ENCODE measurements around the gene APBA2. TPM values are rescaled to one million over a fixed set of nuclear protein-coding genes. Genes with fewer than 3 reads are reported as not detected.

The APBA2 gene
- total and polyA plus RNA-seq, 2 of the 4 experiments (the other 2 are of a cell fraction) = 21.7 to 33.0 TPM

GRCh38 chr15:29123991-29124390, 238.2 kb downstream of the APBA2 start:
- Histone ChIP-seq H3K9me3 (ENCODE audit: control insufficient read depth, insufficient read depth, low read length) (no peaks in the 10 kb centered on the region), H3K56ac (ENCODE audit: extremely low read depth, insufficient read depth, low read length) (no peak overlapping the region), H2AK5ac (ENCODE audit: low read depth, low read length) (no peak overlapping the region), H4K5ac (ENCODE audit: low read depth, low read length) (no peak overlapping the region), H2AK9ac (replicated peaks; ENCODE audit: low read depth, low read length, poor library complexity) (no peak overlapping the region), H3K23ac (ENCODE audit: low read depth, low read length) (no peak overlapping the region), H4K8ac (ENCODE audit: low read depth in 2 of 2, low read length in 2 of 2) (no peak overlapping the region), H3K4me3 (ENCODE audit: insufficient read depth, low read depth, low read length) (no peak overlapping the region), H2BK15ac (ENCODE audit: low read depth, low read length) (no peak overlapping the region), H4K91ac (ENCODE audit: insufficient read depth, low read depth, low read length) (no peak overlapping the region), H2BK120ac (ENCODE audit: low read depth, low read length) (no peak overlapping the region), H3K27me3 (ENCODE audit: control insufficient read depth, insufficient read depth, low read length) (peaks cover 20% of the 10 kb centered on the region), H3K4ac (ENCODE audit: low read depth, low read length) (no peak overlapping the region), H3K27ac (ENCODE audit: insufficient read depth, low read length) (no peak overlapping the region), H4K20me1 (ENCODE audit: insufficient read depth, low read length) (no peaks in the 10 kb centered on the region), H3K79me1 (ENCODE audit: low read depth in 1 of 2, low read length in 2 of 2) (no peaks in the 10 kb centered on the region), H2BK20ac (ENCODE audit: low read depth, low read length) (no peak overlapping the region), H2AFZ (replicated peaks; ENCODE audit: low read length, poor library complexity) (no peak overlapping the region), H3K14ac (replicated peaks; ENCODE audit: low read depth, low read length) (no peak overlapping the region), H2BK5ac (ENCODE audit: low read depth, low read length, poor library complexity, severe bottlenecking) (no peak overlapping the region), H3K4me2 (ENCODE audit: low read depth, low read length) (no peak overlapping the region), H3K18ac (ENCODE audit: low read depth, low read length) (no peak overlapping the region), H3K9me1 (ENCODE audit: insufficient read depth, low read length) (no peaks in the 10 kb centered on the region), H3K4me1 (ENCODE audit: control insufficient read depth, insufficient read depth, low read length) (no peaks in the 10 kb centered on the region), H3K9ac (ENCODE audit: low read depth, low read length) (no peak overlapping the region), H3K36me3 (ENCODE audit: control insufficient read depth, insufficient read depth, low read length) (no peaks in the 10 kb centered on the region)
- in situ Hi-C loops (cut with MboI; ENCODE audit: low sequenced_read_pairs) = no loop called here
- no TSS peak for BruUV-seq (replicated peaks)
- ChIA-PET CTCF (interaction anchor here (0.5 to 0.6 kb wide), 2 partner anchors 555 to 891 kb away, joined by 3 read pairs; no protein-coding TSS in a partner anchor), POLR2A (ENCODE audit: unreplicated experiment) (no interaction called here)
- TF ChIP-seq MAZ (IDR thresholded peaks at IDR 0.05; ENCODE audit: borderline replicate concordance, low read depth, low read length) (no peak), RCOR1 (IDR thresholded peaks at IDR 0.05; ENCODE audit: insufficient replicate concordance, low read length) (no peak), POLR2A (IDR thresholded peaks at IDR 0.05; ENCODE audit: low read depth, low read length) (no peak), MXI1 (IDR thresholded peaks at IDR 0.05; ENCODE audit: borderline replicate concordance, low read depth, low read length) (no peak), BHLHE40 (IDR thresholded peaks at IDR 0.05; ENCODE audit: low read depth, low read length) (no peak), RFX5 (IDR thresholded peaks at IDR 0.05; ENCODE audit: low read depth, low read length) (no peak), ELK1 (IDR thresholded peaks at IDR 0.05; ENCODE audit: borderline replicate concordance, low read depth, low read length) (no peak), NFE2L2 (IDR thresholded peaks at IDR 0.05; ENCODE audit: low read depth, low read length) (no peak), CHD1 (IDR thresholded peaks at IDR 0.05; ENCODE audit: low read depth, low read length) (no peak)
- TF ChIP-seq, protein P1, sequence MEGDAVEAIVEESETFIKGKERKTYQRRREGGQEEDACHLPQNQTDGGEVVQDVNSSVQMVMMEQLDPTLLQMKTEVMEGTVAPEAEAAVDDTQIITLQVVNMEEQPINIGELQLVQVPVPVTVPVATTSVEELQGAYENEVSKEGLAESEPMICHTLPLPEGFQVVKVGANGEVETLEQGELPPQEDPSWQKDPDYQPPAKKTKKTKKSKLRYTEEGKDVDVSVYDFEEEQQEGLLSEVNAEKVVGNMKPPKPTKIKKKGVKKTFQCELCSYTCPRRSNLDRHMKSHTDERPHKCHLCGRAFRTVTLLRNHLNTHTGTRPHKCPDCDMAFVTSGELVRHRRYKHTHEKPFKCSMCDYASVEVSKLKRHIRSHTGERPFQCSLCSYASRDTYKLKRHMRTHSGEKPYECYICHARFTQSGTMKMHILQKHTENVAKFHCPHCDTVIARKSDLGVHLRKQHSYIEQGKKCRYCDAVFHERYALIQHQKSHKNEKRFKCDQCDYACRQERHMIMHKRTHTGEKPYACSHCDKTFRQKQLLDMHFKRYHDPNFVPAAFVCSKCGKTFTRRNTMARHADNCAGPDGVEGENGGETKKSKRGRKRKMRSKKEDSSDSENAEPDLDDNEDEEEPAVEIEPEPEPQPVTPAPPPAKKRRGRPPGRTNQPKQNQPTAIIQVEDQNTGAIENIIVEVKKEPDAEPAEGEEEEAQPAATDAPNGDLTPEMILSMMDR (conservative IDR thresholded peaks at IDR 0.05; ENCODE audit: low read depth, low read length) = no peak
- dilution Hi-C loops (cut with HindIII; ENCODE audit: low sequenced_read_pairs, unreplicated experiment) = no loop called here
- DNase-seq (no peak), ATAC-seq (ENCODE audit: low read depth) (no peak)
- no CpG with 5 or more reads among the region's 9 CpGs for WGBS, 2 experiments (ENCODE audit: extremely low coverage in 2 of 2, insufficient read length in 1 of 2)
- intact Hi-C loops (cut with micrococcal nuclease) = no loop called here
